Hepatocyte (in vitro differentiated cells): ENCODE results near the gene FGD2. TPM values are rescaled to one million over a fixed set of nuclear protein-coding genes. Genes with fewer than 3 reads are reported as not detected.
"Not testable (repeated sequence)": the region's sequence is repeated elsewhere in the genome, so short reads cannot be mapped to it uniquely, and the experiment has no call there.

Experiments
- DNase-seq: peaks from one replicate; pipeline ENCODE4 v3.0.0-alpha.2; 2016; ENCODE audit warnings: low spot score
- H2AFZ ChIP-seq: fragments of 200-600 bp; sonication (generic); 2 replicates; pipeline ENCODE4 v1.6.0; 2016; ENCODE audit warnings: antibody characterized with exemption, mild to moderate bottlenecking
- H3K27ac ChIP-seq: fragments of 200-600 bp; sonication (generic); 2 replicates; pipeline ENCODE4 v1.5.1; 2016; ENCODE audit warnings: mild to moderate bottlenecking
- H3K27me3 ChIP-seq: fragments of 200-600 bp; sonication (generic); 2 replicates; pipeline ENCODE4 v1.6.1; 2016
- H3K36me3 ChIP-seq: fragments of 200-600 bp; sonication (generic); replicated peaks from 2 replicates; pipeline ENCODE4 v1.5.1; 2016; ENCODE audit warnings: low read depth; ENCODE audit not compliant: insufficient read depth
- H3K4me1 ChIP-seq: fragments of 200-600 bp; sonication (generic); 2 replicates; pipeline ENCODE4 v1.5.1; 2016; ENCODE audit warnings: mild to moderate bottlenecking, moderate library complexity; ENCODE audit not compliant: insufficient read depth
- H3K4me2 ChIP-seq: fragments of 200-600 bp; sonication (generic); 2 replicates; pipeline ENCODE4 v1.6.0; 2016
- H3K4me3 ChIP-seq: fragments of 200-600 bp; sonication (generic); 2 replicates; pipeline ENCODE4 v1.5.1; 2016; ENCODE audit warnings: mild to moderate bottlenecking
- H3K79me2 ChIP-seq: fragments of 200-600 bp; sonication (generic); 2 replicates; pipeline ENCODE4 v1.6.0; 2017; ENCODE audit warnings: mild to moderate bottlenecking
- H3K9me2 ChIP-seq: fragments of 200-600 bp; sonication (generic); replicated peaks from 2 replicates; pipeline ENCODE4 v1.6.0; 2017; ENCODE audit warnings: mild to moderate bottlenecking; ENCODE audit not compliant: insufficient read depth
- H3K9me3 ChIP-seq: fragments of 200-600 bp; sonication (generic); 2 replicates; pipeline ENCODE4 v1.5.1; 2016; ENCODE audit warnings: low read depth, mild to moderate bottlenecking
- H4K20me1 ChIP-seq: fragments of 200-600 bp; sonication (generic); 2 replicates; pipeline ENCODE4 v1.6.0; 2016; ENCODE audit warnings: mild to moderate bottlenecking; ENCODE audit not compliant: insufficient read depth, poor library complexity, severe bottlenecking
- CTCF ChIP-seq: fragments of 200-600 bp; sonication (generic); IDR thresholded peaks from 2 replicates; pipeline ENCODE4 v1.5.1; 2016; ENCODE audit warnings: antibody characterized with exemption, mild to moderate bottlenecking; ENCODE audit not compliant: poor library complexity
- EZH2 ChIP-seq: fragments of 200-600 bp; sonication (generic); IDR thresholded peaks from 2 replicates; pipeline ENCODE4 v1.6.1; 2016; ENCODE audit warnings: antibody characterized with exemption, mild to moderate bottlenecking, borderline replicate concordance
- EZH2phosphoT487 ChIP-seq: fragments of 200-600 bp; sonication (generic); IDR thresholded peaks from one replicate; pipeline ENCODE4 v1.6.1; 2018; ENCODE audit warnings: antibody characterized with exemption, mild to moderate bottlenecking, low read depth, moderate library complexity; ENCODE audit not compliant: unreplicated experiment, severe bottlenecking
- WGBS: methylation state at CpG from one replicate; pipeline ENCODE4 v1.1.6; 2016; ENCODE audit warnings: low lambda C conversion rate; ENCODE audit errors: missing lambda C conversion rate; 5-methylcytosine and 5-hydroxymethylcytosine counted together
- polyA plus RNA-seq: library from polyadenylated mRNA; unstranded; fragments of >200 nt; fragmentation: Nextera tagmentation; extraction: Ambion mirVana; gene quantifications from 2 replicates; pipeline ENCODE4 v1.2.1, GENCODE V29; 2016
- total RNA-seq: library from RNA; depleted of rRNA; stranded (reverse); fragments of >200 nt; gene quantifications from 2 replicates; pipeline ENCODE4 v1.2.3, GENCODE V29; 2014

Gene FGD2
- total and polyA plus RNA-seq, 2 experiments from 2014 or later, result 4.6 to 5.2 TPM

- Histone ChIP-seq H2AFZ (peak overlapping the region; percentile 49), H3K79me2 (peaks cover 61% of the 10 kb centered on the region), H3K27me3 (no peaks in the 10 kb centered on the region), H3K4me1 (peaks cover 22% of the 10 kb centered on the region), H4K20me1 (peaks cover 41% of the 10 kb centered on the region), H3K9me2 (no peaks in the 10 kb centered on the region), H3K4me2 (peak overlapping the region; percentile 83), H3K36me3 (no peaks in the 10 kb centered on the region), H3K9me3 (no peaks in the 10 kb centered on the region), H3K27ac (peak overlapping the region; percentile 97), H3K4me3 (peak overlapping the region; percentile 99)
- WGBS, result 0% methylated on average over 8 of the region's 15 CpGs
- TF ChIP-seq CTCF, result no peak
- no peak for TF ChIP-seq EZH2phosphoT487
- no peak for TF ChIP-seq EZH2
- no peak for DNase-seq
Measured at GRCh38 chr6:36985417-36985807, 20.0 kb upstream of the FGD2 start.

- DNase-seq, result peak; percentile 96
- no peaks in the 10 kb centered on the region for H3K9me2 ChIP-seq
- peak within 1 kb of the TSS; percentile 82 for H2AFZ ChIP-seq
- peak within 1 kb of the TSS; percentile 97 for H3K27ac ChIP-seq
- peaks cover 34% of the 10 kb centered on the region for H4K20me1 ChIP-seq
- H3K36me3 ChIP-seq, result no peaks in the 10 kb centered on the region
- no peaks in the 10 kb centered on the region for H3K9me3 ChIP-seq
- peak within 1 kb of the TSS; percentile 99 for H3K4me3 ChIP-seq
- H3K27me3 ChIP-seq, result no peaks in the 10 kb centered on the region
- WGBS, result 2% methylated on average over 65 of the region's 101 CpGs
- H3K79me2 ChIP-seq, result peaks cover 55% of the 10 kb centered on the region
- TF ChIP-seq EZH2phosphoT487, result no peak
- TF ChIP-seq EZH2, result no peak
- no peak for TF ChIP-seq CTCF
- peak within 1 kb of the TSS; percentile 83 for H3K4me2 ChIP-seq
- peaks cover 22% of the 10 kb centered on the region for H3K4me1 ChIP-seq
Measured at GRCh38 chr6:36985808-36986703, 19.4 kb upstream of the FGD2 start, which contains the start of gene MTCH1. Gene MTCH1, minus strand, starts transcription at chr6:36986196. Its CDS starts 23 bp downstream, at chr6:36986173.

- 6% methylated on average over 8 of the region's 8 CpGs for whole genome bisulfite sequencing
- H2AFZ ChIP-seq, result peak overlapping the region; percentile 82
Measured at GRCh38 chr6:36986704-36987047, 18.8 kb upstream of the FGD2 start.

GRCh38 chr6:36989264-36989663, 16.2 kb upstream of the FGD2 start:
- peaks cover 6% of the 10 kb centered on the region for H4K20me1 ChIP-seq

More at GRCh38 chr6:36986704-36987047, 18.8 kb upstream of the FGD2 start:
- H3K4me1 ChIP-seq, result peaks cover 22% of the 10 kb centered on the region
- no peak for DNase-seq
- peak overlapping the region; percentile 99 for H3K4me3 ChIP-seq
- peaks cover 28% of the 10 kb centered on the region for H4K20me1 ChIP-seq
- no peaks in the 10 kb centered on the region for H3K9me2 ChIP-seq
- peak overlapping the region; percentile 97 for H3K27ac ChIP-seq
- H3K9me3 ChIP-seq, result no peaks in the 10 kb centered on the region
- peak overlapping the region; percentile 82 for H3K4me2 ChIP-seq
- no peaks in the 10 kb centered on the region for H3K36me3 ChIP-seq
- H3K79me2 ChIP-seq, result peaks cover 48% of the 10 kb centered on the region
- H3K27me3 ChIP-seq, result no peaks in the 10 kb centered on the region
- TF ChIP-seq EZH2, result no peak

GRCh38 chr6:36990401-36990800, 15.1 kb upstream of the FGD2 start:
- not testable (repeated sequence) for DNase-seq, H3K36me3 ChIP-seq, H3K4me1 ChIP-seq, H2AFZ ChIP-seq, H4K20me1 ChIP-seq, H3K4me2 ChIP-seq, H3K27me3 ChIP-seq, H3K9me3 ChIP-seq, H3K9me2 ChIP-seq, H3K27ac ChIP-seq, H3K4me3 ChIP-seq
- H3K79me2 ChIP-seq, result peaks cover 11% of the 10 kb centered on the region
- 86% methylated on average over 2 of the region's 2 CpGs for WGBS

More at GRCh38 chr6:36989264-36989663, 16.2 kb upstream of the FGD2 start:
- DNase-seq, result no peak
- no peaks in the 10 kb centered on the region for H3K27me3 ChIP-seq
- H3K4me1 ChIP-seq, result peaks cover 15% of the 10 kb centered on the region
- H3K36me3 ChIP-seq, result no peaks in the 10 kb centered on the region
- no peak for TF ChIP-seq CTCF
- TF ChIP-seq EZH2phosphoT487, result no peak
- TF ChIP-seq EZH2, result no peak
- no peak overlapping the region for H3K27ac ChIP-seq
- H2AFZ ChIP-seq, result no peak overlapping the region
- peaks cover 23% of the 10 kb centered on the region for H3K79me2 ChIP-seq
- H3K4me3 ChIP-seq, result no peak overlapping the region
- no peak overlapping the region for H3K4me2 ChIP-seq
- H3K9me3 ChIP-seq, result no peaks in the 10 kb centered on the region
- H3K9me2 ChIP-seq, result no peaks in the 10 kb centered on the region
- 70% methylated on average over 6 of the region's 6 CpGs for WGBS
